DMS53 (cell line): ENCODE measurements around the gene HSPA2.

Experiments used
- DNase-seq: peaks from one replicate; lab custom pipeline; 2025; lab: John Stamatoyannopoulos, UW

HSPA2 gene

GRCh38 chr14:64540208-64541202, at the start of gene HSPA2:
Gene HSPA2 (plus strand): TSS chr14:64540741. CDS start chr14:64540850, 109 bp downstream.
- peak; percentile 100 for DNase-seq

GRCh38 chr14:64491637-64492036, 48.9 kb upstream of the HSPA2 start:
- no peak for DNase-seq

- no peak for DNase-seq
Observed at GRCh38 chr14:64493455-64493854, 47.1 kb upstream of the HSPA2 start.

GRCh38 chr14:64495252-64495651, 45.3 kb upstream of the HSPA2 start:
- no peak for DNase-seq

- DNase-seq = no peak
Observed at GRCh38 chr14:64496764-64497163, 43.8 kb upstream of the HSPA2 start.

GRCh38 chr14:64500088-64500487, 40.5 kb upstream of the HSPA2 start:
- DNase-seq = no peak

GRCh38 chr14:64501411-64502171, 39.0 kb upstream of the HSPA2 start:
- DNase-seq = no peak

GRCh38 chr14:64502456-64502855, 38.1 kb upstream of the HSPA2 start:
- no peak for DNase-seq

GRCh38 chr14:64502887-64503433, 37.6 kb upstream of the HSPA2 start:
- peak; percentile 52 for DNase-seq

GRCh38 chr14:64503434-64504309, 36.9 kb upstream of the HSPA2 start, which contains the start of gene ZBTB25:
Gene ZBTB25 (minus strand): TSS chr14:64503838. CDS start chr14:64490533, 13,305 bp downstream.
- peak; percentile 96 for DNase-seq

GRCh38 chr14:64504310-64504896, 36.1 kb upstream of the HSPA2 start, which contains the start of gene ZBTB1:
Gene ZBTB1 (plus strand): TSS chr14:64504770. CDS start chr14:64521505, 16,735 bp downstream.
- peak; percentile 94 for DNase-seq

GRCh38 chr14:64504897-64505794, 35.4 kb upstream of the HSPA2 start:
- DNase-seq = peak; percentile 89

GRCh38 chr14:64506721-64507120, 33.8 kb upstream of the HSPA2 start:
- peak; percentile 4 for DNase-seq

GRCh38 chr14:64507376-64508156, 33.0 kb upstream of the HSPA2 start:
- DNase-seq = no peak

- DNase-seq = no peak
Observed at GRCh38 chr14:64508215-64508776, 32.2 kb upstream of the HSPA2 start.

- DNase-seq = no peak
Observed at GRCh38 chr14:64509036-64509435, 31.5 kb upstream of the HSPA2 start.

GRCh38 chr14:64510825-64511671, 29.5 kb upstream of the HSPA2 start:
- peak; percentile 77 for DNase-seq

GRCh38 chr14:64513271-64513670, 27.3 kb upstream of the HSPA2 start:
- peak; percentile 43 for DNase-seq
